Tibial nerve (tissue), 4 donors: ENCODE measurements around the gene ADGRD1. TPM values are rescaled to one million over a fixed set of nuclear protein-coding genes. Genes with fewer than 3 reads are reported as not detected.

Experiments used
- DNase-seq, 2 donors: peaks; one replicate each; pipeline ENCODE4 v3.0.0-alpha.2; 2019; ENCODE audit warnings: low spot score in 2 of 2
- H3K27ac ChIP-seq, 4 donors: fragments of 200-600 bp; sonication (generic) in 3 of 4; one replicate each; pipeline ENCODE4 v1.5.1; 2017 to 2019; ENCODE audit warnings: mild to moderate bottlenecking in 1 of 4
- H3K27me3 ChIP-seq, 2 donors: fragments of 200-600 bp; sonication (generic) in 1 of 2; one replicate each; pipeline versions ENCODE4 v1.5.1 to v1.6.0; 2017 to 2019
- H3K36me3 ChIP-seq, 3 donors: fragments of 200-600 bp; sonication (generic); one replicate each; pipeline ENCODE4 v1.5.1; 2018 to 2019
- H3K4me1 ChIP-seq, 4 donors: fragments of 200-600 bp; sonication (generic) in 3 of 4; one replicate each; pipeline ENCODE4 v1.5.1; 2017 to 2019
- H3K4me3 ChIP-seq, 4 donors: fragments of 200-600 bp; sonication (generic) in 3 of 4; one replicate each; pipeline ENCODE4 v1.5.1; 2017 to 2019; ENCODE audit warnings: mild to moderate bottlenecking in 1 of 4, moderate library complexity in 1 of 4
- H3K9me3 ChIP-seq, 4 donors: fragments of 200-600 bp; sonication (generic) in 3 of 4; one replicate each; pipeline ENCODE4 v1.5.1; 2017 to 2019
- CTCF ChIP-seq, 5 experiments: fragments of 200-600 bp in 3 of 5; fragments of 450-650 bp in 2 of 5; sonication (generic) in 3 of 5; IDR thresholded peaks; one replicate each; pipeline ENCODE4 v1.5.1; 2016 to 2019; ENCODE audit warnings: antibody characterized with exemption in 5 of 5, mild to moderate bottlenecking in 3 of 5, moderate library complexity in 2 of 5
- EP300 ChIP-seq, 2 donors: sonication (generic); formaldehyde crosslinking; IDR thresholded peaks; one replicate each; pipeline ENCODE4 v1.6.1; 2017; ENCODE audit warnings: antibody characterized with exemption in 2 of 2, mild to moderate bottlenecking in 1 of 2
- POLR2A ChIP-seq, 2 donors: fragments of 450-650 bp; IDR thresholded peaks; one replicate each; pipeline ENCODE4 v1.6.1; 2017; ENCODE audit warnings: antibody characterized with exemption in 2 of 2, mild to moderate bottlenecking in 2 of 2, moderate library complexity in 2 of 2
- WGBS, 2 donors: methylation state at CpG; one replicate each; pipeline ENCODE4 v1.1.5; 2018; 5-methylcytosine and 5-hydroxymethylcytosine counted together
- total RNA-seq, 4 donors: library from RNA; depleted of rRNA; stranded (reverse); fragments of >200 nt; gene quantifications; one replicate each; pipeline ENCODE4 v1.1.0, GENCODE V29; 2016

Gene ADGRD1
- total RNA-seq, 4 donors from 2014 or later = 99.0 to 179 (median 125) TPM

- Histone ChIP-seq H3K9me3 (peaks cover 0 to 16% (median 0%) of the 10 kb centered on the region in 4 donors), H3K27ac (no peak overlapping the region), H3K27me3 (no peaks in the 10 kb centered on the region), H3K4me3 (no peak overlapping the region), H3K36me3 (peaks cover 0 to 6% (median 0%) of the 10 kb centered on the region in 3 donors), H3K4me1 (peaks cover 0 to 22% (median 0%) of the 10 kb centered on the region in 4 donors)
- WGBS, 2 donors = 72 to 81% methylated on average over 11 of the region's 11 CpGs
- TF ChIP-seq POLR2A (IDR thresholded peaks at IDR 0.05) (no peak), CTCF (IDR thresholded peaks at IDR 0.05) (no peak), EP300 (IDR thresholded peaks at IDR 0.05) (no peak)
- DNase-seq = no peak
Measured at GRCh38 chr12:131077931-131078391, 124.3 kb downstream of the ADGRD1 start.

- peak in 1 of 2 donors; percentile 4 for DNase-seq
- Histone ChIP-seq H3K4me3 (no peak overlapping the region), H3K27me3 (no peaks in the 10 kb centered on the region), H3K36me3 (peaks cover 0 to 32% (median 0%) of the 10 kb centered on the region in 3 donors), H3K27ac (no peak overlapping the region), H3K9me3 (peaks cover 0 to 8% (median 0%) of the 10 kb centered on the region in 4 donors), H3K4me1 (no peaks in the 10 kb centered on the region)
- WGBS, 2 donors = 80 to 81% methylated on average over 23 of the region's 23 CpGs
- TF ChIP-seq POLR2A (IDR thresholded peaks at IDR 0.05) (no peak), EP300 (IDR thresholded peaks at IDR 0.05) (no peak), CTCF (IDR thresholded peaks at IDR 0.05) (no peak)
Measured at GRCh38 chr12:131082290-131083194, 128.8 kb downstream of the ADGRD1 start.

- H3K9me3 ChIP-seq = peaks cover 0 to 8% (median 0%) of the 10 kb centered on the region in 4 donors
- DNase-seq = peak in 1 of 2 donors; percentile 6
- H3K27ac ChIP-seq = no peak overlapping the region
- no peaks in the 10 kb centered on the region for H3K4me1 ChIP-seq
- no peak for TF ChIP-seq CTCF (IDR thresholded peaks at IDR 0.05)
- no peak for TF ChIP-seq POLR2A (IDR thresholded peaks at IDR 0.05)
- no peak for TF ChIP-seq EP300 (IDR thresholded peaks at IDR 0.05)
- no peaks in the 10 kb centered on the region for H3K27me3 ChIP-seq
- 87 to 90% methylated on average over 27 of the region's 28 CpGs for WGBS, 2 donors
- H3K36me3 ChIP-seq = peaks cover 0 to 40% (median 0%) of the 10 kb centered on the region in 3 donors
- no peak overlapping the region for H3K4me3 ChIP-seq
Measured at GRCh38 chr12:131084341-131085011, 130.8 kb downstream of the ADGRD1 start.

- Histone ChIP-seq H3K27ac (no peak overlapping the region), H3K36me3 (peaks cover 0 to 40% (median 0%) of the 10 kb centered on the region in 3 donors), H3K27me3 (no peaks in the 10 kb centered on the region), H3K4me1 (no peaks in the 10 kb centered on the region), H3K9me3 (peaks cover 0 to 6% (median 0%) of the 10 kb centered on the region in 4 donors), H3K4me3 (no peak overlapping the region)
- no peak for TF ChIP-seq CTCF (IDR thresholded peaks at IDR 0.05)
- TF ChIP-seq POLR2A (IDR thresholded peaks at IDR 0.05) = no peak
- no peak for TF ChIP-seq EP300 (IDR thresholded peaks at IDR 0.05)
- DNase-seq = peak in 1 of 2 donors; percentile 3
- 71 to 85% methylated on average over 21 to 22 of the region's 22 CpGs for WGBS, 2 donors
Measured at GRCh38 chr12:131085125-131085815, 131.6 kb downstream of the ADGRD1 start.
